GM19023 (cell line): ENCODE data around the gene NCLN.
"Not testable (repeated sequence)": the region's sequence is repeated elsewhere in the genome, so short reads cannot be mapped to it uniquely, and the experiment has no call there.

Experiments
- ATAC-seq: cut with Tn5 transposase; IDR thresholded peaks from one replicate; pipeline ENCODE4 v1.9.1; 2021; ENCODE audit warnings: mild to moderate bottlenecking, moderate library complexity; ENCODE audit not compliant: unreplicated experiment

Gene NCLN

GRCh38 chr19:3154957-3155736 lies 30.6 kb upstream of the NCLN start:
- peak; percentile 74 for ATAC-seq

GRCh38 chr19:3157096-3157845 lies 28.5 kb upstream of the NCLN start:
- no peak for ATAC-seq

- no peak for ATAC-seq
Observed at GRCh38 chr19:3159565-3159964, 26.2 kb upstream of the NCLN start.

GRCh38 chr19:3160219-3160618 lies 25.5 kb upstream of the NCLN start:
- ATAC-seq: no peak

GRCh38 chr19:3161453-3161852 lies 24.3 kb upstream of the NCLN start:
- ATAC-seq: no peak

- no peak for ATAC-seq
Observed at GRCh38 chr19:3162418-3163229, 23.1 kb upstream of the NCLN start.

GRCh38 chr19:3163230-3163886 lies 22.4 kb upstream of the NCLN start:
- ATAC-seq: no peak

GRCh38 chr19:3163943-3164342 lies 21.8 kb upstream of the NCLN start:
- ATAC-seq: no peak

GRCh38 chr19:3167533-3168272 lies 18.0 kb upstream of the NCLN start:
- ATAC-seq: no peak

- ATAC-seq: no peak
Observed at GRCh38 chr19:3171894-3172672, 13.6 kb upstream of the NCLN start.

- ATAC-seq: not testable (repeated sequence)
Observed at GRCh38 chr19:3172673-3173000, 13.1 kb upstream of the NCLN start.

- no peak for ATAC-seq
Observed at GRCh38 chr19:3175781-3176714, 9.7 kb upstream of the NCLN start.

GRCh38 chr19:3176715-3177501 lies 8.8 kb upstream of the NCLN start:
- ATAC-seq: no peak

- no peak for ATAC-seq
Observed at GRCh38 chr19:3178377-3178972, 7.3 kb upstream of the NCLN start, which contains the start of gene S1PR4. TSS of gene S1PR4 (plus strand) at chr19:3178769. CDS start at chr19:3178793, 24 bp downstream.

GRCh38 chr19:3178973-3179738 lies 6.6 kb upstream of the NCLN start:
- ATAC-seq: no peak

GRCh38 chr19:3179739-3180293 lies 5.9 kb upstream of the NCLN start:
- no peak for ATAC-seq
